Stimulated activated CD4-positive, alpha-beta T cell treated with anti-CD3 and anti-CD28 coated beads, Interleukin-4, amount 100 ng/mL, for 24 hours (primary cell): ENCODE measurements around the gene TCF7.

ENCODE experiments used
- DNase-seq: peaks from one replicate; pipeline ENCODE4 v3.0.0-alpha.2; 2020

Gene TCF7

GRCh38 chr5:134113902-134114875, at the start of gene TCF7:
Gene TCF7 (plus strand): TSS chr5:134114681. CDS start chr5:134114907, 226 bp downstream.
- peak; percentile 68 for DNase-seq

GRCh38 chr5:134069553-134069952, 44.9 kb upstream of the TCF7 start:
- DNase-seq = no peak

- DNase-seq = peak; percentile 61
These were observed 43.5 kb upstream of the TCF7 start for GRCh38 chr5:134070725-134071613.

GRCh38 chr5:134071614-134072207, 42.8 kb upstream of the TCF7 start:
- DNase-seq = no peak

GRCh38 chr5:134072471-134073210, 41.8 kb upstream of the TCF7 start:
- no peak for DNase-seq

- DNase-seq = no peak
These were observed 41.1 kb upstream of the TCF7 start for GRCh38 chr5:134073404-134073803.

GRCh38 chr5:134075102-134075501, 39.4 kb upstream of the TCF7 start:
- no peak for DNase-seq

- no peak for DNase-seq
These were observed 36.4 kb upstream of the TCF7 start for GRCh38 chr5:134077926-134078580.

GRCh38 chr5:134079748-134080581, 34.5 kb upstream of the TCF7 start:
- DNase-seq = peak; percentile 78

- DNase-seq = no peak
These were observed 32.1 kb upstream of the TCF7 start for GRCh38 chr5:134082264-134082992.

- DNase-seq = no peak
These were observed 31.0 kb upstream of the TCF7 start for GRCh38 chr5:134083517-134083916.

GRCh38 chr5:134084022-134084565, 30.4 kb upstream of the TCF7 start:
- no peak for DNase-seq

- DNase-seq = no peak
These were observed 29.9 kb upstream of the TCF7 start for GRCh38 chr5:134084570-134084969.

- DNase-seq = no peak
These were observed 29.1 kb upstream of the TCF7 start for GRCh38 chr5:134085411-134085810.

- no peak for DNase-seq
These were observed 28.1 kb upstream of the TCF7 start for GRCh38 chr5:134086225-134086942.

- peak; percentile 82 for DNase-seq
These were observed 27.6 kb upstream of the TCF7 start for GRCh38 chr5:134086943-134087305.

GRCh38 chr5:134088291-134088690, 26.2 kb upstream of the TCF7 start:
- DNase-seq = no peak

- DNase-seq = no peak
These were observed 25.4 kb upstream of the TCF7 start for GRCh38 chr5:134088994-134089560.

- peak; percentile 36 for DNase-seq
These were observed 24.0 kb upstream of the TCF7 start for GRCh38 chr5:134090522-134090921.
